Smooth muscle cell of the brain vasculature (primary cell): ENCODE results near the gene THUMPD3.

Source experiments
- DNase-seq: peaks from one replicate; pipeline ENCODE4 v3.0.0-alpha.2; 2012; ENCODE audit warnings: low read depth, low spot score

Gene THUMPD3

DNA sequence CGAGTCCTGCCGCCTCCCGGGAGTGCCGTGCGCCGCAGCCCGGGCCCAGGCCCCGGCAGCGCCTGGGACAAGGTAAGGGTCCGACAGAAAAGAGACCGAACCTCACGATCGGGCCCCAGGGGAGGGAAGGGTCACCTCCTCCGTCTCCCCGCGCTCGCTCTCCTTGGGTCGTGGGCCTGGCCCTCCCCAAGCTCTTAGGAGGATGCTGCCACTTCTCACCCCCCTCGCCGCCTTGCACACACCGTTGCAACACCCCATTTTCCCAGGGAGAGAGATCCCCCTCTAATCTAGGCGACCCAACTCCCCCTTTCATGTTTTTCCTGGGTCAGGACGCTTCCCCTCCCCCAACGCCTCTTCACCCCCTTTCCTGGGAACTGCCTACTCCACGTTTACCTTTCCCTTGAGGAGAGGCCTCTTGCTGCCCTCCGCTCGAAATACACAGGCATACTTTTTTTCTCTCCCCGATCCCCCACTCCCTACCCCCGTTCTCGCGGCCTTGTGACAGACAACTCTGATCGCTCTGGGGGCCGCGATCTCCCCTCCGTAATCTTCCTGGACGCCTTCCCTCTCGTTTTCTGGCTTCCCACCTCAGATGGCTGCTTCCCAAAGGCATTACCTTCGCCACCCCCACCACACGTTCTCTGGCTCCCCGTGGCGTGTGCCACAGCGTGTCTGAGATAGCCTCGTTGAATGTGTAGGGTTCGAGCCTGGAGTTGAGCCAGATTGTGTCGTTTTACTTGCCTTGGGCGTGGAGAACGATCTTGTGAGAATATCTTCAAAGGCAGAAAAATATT lies 35.2 kb downstream of the THUMPD3 start:
- DNase-seq = no peak

DNA sequence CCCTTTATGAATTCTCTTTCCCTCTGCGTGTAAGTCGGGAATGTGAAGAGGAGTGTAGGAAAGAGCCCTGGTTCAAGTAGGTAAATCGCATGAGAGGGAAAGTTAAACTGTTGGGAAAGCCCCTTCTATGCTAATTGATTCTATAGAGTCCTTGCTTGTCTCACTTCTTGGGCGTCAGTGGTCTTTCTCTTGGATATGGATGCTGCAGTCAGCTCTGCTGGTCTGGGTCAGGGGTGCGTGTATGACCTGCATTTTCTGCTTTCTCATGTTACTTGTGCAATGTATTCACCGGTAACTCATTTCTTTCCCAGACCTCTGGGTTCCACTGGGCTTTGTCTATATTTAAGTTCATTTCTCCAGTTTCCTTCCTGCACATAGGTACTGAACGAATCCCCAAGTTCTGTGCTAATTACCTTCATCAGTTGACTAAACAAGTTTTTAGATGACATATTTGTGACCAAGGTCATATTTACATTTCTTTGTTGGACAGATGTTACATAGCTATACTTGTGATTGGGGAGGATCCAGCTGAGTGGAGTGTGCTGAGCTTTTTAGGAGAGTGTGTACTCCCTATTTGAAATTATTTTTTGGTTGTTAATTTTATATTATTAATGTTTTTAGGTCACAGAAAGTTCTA lies 36.0 kb downstream of the THUMPD3 start:
- DNase-seq = no peak

DNA sequence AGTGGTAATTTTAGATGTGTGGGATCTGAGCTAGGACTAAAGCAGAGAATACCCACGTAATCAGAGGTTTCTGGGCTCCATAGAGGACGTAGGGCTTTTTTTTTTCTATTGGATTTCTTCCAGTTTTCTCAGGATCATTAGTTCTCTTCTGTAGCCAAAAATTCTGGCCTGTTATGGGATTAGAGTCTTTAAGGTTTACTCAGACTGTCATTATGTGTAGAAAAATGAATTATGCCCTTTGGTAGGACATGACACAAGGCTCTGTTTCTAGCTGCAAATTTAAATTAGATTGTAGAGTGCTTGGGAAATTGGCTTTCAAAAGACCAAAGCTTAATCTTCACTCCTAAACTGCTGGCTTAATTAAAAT lies 36.5 kb downstream of the THUMPD3 start:
- DNase-seq = no peak

DNA sequence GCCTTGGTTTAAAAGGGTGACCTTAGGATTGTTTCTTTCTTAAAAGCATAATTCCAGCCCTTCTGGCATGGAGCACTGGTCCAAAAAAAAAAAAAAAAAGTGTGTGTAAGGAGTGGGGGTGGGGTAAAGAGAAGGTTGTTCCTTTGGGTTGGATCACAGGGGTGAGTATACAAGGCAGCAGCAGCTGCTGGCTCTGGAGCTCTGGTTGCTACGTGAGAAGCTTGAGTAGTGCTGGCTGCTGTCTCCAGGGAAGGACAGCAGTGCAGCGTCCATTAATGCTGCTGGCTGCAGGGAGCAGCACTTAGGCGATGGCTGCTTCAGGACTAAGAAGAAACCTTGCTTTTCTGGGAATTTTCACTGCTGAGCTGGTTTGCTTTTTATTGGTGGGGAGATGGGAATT lies 36.9 kb downstream of the THUMPD3 start:
- DNase-seq = peak; percentile 82

DNA sequence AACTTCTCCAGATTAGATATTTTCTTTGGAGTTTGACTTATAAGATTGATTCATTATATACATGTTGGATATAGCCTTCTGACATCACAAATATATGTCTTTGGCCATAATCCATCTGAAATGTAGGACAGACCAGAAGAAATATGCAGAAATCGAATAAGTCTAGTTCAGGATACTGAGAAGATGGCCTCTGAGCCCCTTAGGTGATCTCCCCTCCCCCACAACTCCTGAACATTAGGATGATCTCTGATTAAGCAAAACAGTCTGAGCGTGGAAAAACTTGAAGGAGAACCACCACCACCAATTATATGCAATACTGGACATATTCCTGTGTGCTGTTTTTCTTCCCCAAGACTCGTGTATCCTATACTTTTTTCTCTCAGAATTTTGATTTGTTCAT lies 37.8 kb downstream of the THUMPD3 start:
- DNase-seq = no peak

DNA sequence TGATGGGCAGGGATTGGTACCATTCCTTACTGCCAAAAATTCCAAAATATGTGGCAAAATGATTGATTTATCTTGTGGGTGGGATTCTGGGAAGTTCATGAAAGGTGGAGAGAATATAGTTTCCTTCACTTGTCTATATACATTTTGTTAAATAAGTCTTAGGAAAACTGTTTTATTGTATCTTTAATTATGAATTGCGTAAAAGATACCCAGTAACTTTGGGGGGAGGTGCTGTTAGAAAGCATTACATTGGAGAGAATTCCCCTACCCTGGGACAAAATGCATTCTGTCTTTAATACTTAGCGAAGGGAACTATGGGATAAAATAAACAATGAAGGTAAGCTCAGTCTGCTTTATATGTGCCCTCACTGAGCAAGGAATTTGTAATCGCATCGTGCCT lies 39.1 kb downstream of the THUMPD3 start:
- no peak for DNase-seq

DNA sequence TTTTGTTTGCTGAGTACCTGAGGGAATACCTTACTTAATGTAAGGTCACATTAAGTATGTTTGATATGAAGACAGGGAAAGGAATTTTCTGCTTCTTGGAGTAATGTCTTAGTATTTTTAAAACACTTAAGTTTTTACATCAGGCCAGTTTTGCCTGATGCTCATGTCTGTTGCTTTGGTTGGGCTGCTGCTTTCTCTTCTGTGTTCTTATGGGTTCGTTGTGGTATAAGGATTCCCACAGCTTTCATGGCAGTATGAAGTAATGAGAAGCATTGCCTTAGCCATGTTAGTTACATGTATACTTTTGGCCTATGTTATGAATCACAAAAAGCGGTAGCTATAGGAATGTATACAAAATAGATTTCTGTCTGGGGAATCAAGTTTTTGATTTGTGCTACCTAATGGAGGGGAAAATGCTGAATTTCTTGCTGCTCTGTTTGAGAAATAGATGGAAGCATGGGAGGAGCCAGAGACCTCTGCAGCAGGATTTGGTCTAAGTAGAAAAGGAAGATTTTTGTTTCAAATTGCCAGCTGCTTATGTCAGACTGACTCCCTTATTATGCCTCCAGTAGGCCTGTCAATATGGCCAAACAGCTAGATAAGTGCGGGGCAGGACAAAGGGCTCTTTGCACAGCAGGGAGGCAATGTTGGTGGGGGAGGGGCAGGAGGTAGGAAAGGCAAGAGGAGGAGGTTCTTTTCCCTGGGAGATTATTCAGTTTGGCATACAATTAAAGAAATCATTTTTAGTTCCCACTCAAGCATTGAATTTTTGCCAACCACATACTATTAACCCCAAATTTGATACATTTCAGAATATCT lies 39.8 kb downstream of the THUMPD3 start:
- DNase-seq = no peak

DNA sequence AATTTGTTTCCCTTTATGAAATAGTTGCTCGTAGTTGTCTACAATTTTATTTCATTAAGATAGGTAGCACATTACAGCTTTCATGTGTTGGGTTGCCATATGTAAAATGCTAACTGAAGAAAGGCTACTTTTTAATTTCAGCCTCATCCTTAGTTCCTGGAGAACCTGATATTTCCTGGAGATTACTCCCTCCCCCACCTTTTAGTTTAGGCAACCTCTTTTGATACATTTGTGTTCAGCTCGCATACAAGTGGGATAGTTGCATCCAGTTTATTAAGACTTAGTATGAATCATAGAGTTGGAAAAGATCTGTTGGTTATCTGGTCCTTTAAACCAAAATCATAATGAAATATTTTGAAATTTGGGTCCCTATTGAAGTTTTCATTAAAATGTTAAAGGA lies 40.6 kb downstream of the THUMPD3 start:
- DNase-seq = no peak

DNA sequence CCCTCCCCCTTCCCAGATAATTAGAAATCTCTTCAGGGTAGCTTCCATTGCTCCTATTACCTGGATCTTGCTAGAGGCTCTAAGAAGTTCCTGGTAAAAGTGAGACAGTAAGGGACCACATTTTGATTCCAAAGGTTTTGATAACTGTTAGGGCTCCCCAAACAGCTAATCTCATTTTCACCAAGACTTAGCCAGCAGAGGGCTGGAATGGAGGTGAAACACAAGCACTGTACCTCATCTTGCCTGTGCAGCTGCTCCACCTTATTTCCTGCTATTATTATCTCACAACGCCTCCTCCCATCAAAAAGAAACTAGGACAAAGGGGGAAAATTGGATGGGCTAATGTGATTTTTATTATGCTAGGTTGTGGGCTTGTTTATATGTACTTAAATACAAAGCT lies 41.8 kb downstream of the THUMPD3 start:
- DNase-seq = no peak

DNA sequence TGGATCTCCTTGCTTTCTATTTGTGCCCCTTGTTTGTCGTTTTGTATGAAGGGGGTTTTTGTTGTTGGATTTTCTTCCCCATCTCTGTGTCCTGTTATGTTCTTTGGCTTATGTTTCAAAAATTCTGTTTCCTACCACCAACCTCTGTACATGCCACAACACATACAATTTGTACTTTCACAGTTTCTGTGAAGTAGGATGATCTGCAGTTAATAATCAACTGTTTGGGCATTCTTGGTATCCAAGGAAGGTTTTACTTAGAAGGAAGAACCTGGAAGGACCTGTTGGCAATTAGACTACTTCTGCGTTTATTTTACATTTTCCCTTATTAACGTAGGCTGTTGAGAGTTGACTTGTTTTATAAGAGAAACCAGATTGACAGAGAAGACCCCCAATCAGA lies 42.9 kb downstream of the THUMPD3 start:
- DNase-seq = no peak

DNA sequence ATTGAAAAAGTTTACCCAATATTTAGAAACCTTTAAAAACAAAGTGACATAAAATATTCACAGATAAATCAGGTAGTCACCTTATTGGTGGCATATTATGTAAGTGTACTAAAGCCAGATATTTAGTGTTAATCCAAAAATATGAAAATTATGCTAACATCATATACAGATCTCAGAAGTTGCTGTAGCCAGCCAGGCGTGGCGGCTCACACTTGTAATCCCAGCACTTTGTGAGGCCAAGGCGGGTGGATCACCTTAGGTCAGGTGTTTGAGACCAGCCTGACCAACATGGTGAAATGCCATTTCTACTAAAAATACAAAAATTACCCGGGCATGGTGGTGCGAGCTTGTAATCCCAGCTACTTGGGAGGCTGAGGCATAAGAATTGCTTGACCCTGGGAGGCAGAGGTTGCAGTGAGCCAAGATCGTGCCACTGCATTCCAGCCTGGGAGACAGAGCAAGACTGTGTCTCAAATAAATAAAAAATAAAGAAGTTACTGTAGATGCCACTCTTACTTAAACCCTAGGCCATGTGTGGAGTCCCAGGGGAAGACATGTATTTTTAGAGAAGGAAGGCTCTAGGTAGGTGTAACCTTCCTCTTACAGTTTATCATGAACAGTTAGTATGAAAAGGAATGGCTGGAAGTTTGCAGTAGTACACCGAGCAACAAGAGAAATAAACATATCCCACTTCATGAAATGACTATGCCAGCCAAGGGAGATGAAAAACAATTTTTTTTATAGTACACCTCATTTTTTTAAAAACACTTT lies 44.2 kb downstream of the THUMPD3 start:
- no peak for DNase-seq

DNA sequence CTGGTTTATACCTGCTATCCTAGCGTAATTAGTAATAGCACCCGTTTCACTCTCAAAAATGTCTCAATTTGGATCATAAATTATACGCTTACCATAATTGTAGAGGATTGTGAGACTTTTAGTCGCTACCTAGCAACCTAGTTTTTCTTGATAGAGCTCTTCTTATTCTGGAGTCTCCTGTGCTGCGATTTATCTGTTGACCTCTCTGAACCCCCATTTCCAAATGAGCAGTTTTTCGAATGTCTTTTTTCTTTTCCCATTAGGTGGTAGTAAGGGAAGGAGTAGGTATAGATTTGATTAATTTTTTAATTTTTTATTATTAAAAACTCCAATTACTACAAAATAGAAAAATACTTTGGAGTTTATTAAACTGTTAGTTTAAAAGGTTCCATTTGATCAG lies 45.2 kb downstream of the THUMPD3 start:
- DNase-seq = no peak

DNA sequence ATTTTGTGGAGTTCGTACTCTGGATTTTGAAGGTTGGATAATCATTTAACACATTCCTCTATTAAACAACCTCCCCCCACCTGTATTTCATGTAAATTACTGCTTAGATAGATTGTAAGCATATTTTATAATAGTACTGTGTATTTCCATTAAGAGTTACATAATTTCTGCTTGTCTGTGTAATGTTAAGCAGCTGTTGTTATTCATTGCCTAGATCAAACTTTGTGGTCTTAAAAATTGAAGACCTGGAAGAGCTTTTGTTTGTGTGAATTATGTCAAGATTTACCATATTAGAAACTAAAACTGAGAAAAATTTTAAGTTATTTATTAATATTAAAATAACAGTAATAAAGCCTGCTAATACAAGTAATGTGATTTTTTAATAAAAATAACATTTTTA lies 45.7 kb downstream of the THUMPD3 start:
- DNase-seq = no peak

DNA sequence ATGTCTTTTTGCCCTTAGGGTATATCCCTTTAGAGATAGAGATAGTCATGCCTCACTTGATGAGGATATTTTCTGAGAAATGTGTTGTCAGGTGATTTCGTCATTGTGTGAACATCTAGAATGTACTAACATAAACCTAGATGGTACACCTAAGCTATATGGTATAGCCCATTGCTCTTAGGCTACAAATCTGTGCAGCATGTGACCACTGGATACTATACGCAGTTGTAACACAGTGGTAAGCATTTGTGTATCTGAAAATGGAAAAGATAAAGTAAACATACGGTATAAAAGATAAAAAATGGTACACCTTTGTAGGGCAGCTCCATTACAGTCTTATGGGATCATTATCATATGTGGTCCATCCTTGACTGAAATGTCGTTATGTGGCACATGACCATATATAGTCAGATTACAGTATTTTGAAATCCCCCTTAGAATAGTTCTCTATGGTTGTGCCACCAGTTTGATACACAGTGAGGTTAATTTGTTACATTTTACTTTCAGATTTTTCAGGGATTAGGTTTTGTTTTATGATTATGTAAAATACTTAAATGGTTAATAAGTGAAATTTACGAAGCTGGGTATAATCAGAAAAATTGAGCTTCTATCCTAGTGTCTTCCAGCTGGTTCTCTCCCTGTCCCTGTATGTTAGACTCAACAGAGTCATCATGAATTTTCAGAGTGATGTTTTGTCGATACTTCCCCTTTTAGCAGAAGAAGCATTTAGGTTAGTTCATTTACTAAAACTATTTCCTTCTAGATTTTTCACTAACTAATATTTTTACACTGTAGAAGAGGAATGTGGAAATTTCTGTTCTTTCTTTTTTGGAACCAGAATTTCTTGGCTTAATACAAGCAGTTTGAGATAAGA lies 47.4 kb downstream of the THUMPD3 start:
- no peak for DNase-seq

DNA sequence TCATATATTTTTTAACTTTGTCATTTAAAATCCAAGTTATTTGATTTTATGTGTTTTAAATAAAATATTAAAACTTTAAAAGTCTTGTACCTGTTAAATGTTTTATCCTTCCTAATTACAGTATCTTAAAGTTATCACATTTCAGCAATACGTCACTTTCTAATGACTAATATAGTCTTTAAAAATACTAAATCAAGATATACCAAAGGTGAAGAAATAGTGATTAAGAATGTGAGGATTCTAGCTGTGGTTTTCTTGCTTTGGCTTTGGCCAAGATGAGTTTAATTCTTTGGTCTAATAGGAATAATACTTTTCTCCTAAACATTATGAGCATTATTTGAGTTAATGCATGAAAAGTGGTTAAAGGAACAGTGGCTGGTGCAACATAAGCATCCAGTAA lies 48.4 kb downstream of the THUMPD3 start:
- no peak for DNase-seq

DNA sequence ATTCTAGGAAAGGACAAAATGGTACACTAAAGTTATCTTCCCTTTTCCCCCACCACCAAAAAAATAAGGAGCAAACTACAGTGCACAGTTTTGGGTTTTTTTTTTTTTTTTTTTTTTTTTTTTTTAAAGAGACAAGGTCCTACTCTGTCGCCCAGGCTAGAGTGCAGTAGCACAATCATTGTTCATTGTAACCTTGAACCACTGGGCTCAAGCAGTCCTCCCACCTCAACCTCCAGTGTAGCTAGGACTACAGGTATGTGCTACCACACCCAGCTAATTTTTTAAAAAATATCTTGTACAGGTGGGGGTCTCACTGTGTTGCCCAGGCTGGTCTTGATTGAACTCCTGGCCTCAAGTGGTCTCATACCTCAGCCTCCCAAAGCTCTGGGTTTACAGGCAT lies 49.4 kb downstream of the THUMPD3 start:
- no peak for DNase-seq

DNA sequence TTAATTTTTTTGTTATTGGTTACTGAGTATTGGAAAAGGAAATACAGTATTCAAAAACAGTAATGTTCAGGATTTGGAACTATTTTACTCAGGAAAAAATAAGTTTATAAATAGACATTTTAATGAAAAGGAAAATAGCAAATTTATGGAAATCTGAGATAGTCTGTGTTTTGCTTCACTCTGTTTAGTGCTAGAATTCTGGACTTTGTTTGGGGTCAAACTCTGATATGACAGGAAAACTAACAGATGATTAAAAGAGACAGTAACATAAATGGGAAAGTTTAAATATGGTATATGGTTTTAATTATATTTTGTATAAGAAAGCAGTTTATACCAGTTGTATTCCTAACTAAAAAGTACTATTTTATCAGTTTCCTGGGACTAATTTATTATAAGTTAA lies 52.0 kb downstream of the THUMPD3 start:
- DNase-seq = no peak

DNA sequence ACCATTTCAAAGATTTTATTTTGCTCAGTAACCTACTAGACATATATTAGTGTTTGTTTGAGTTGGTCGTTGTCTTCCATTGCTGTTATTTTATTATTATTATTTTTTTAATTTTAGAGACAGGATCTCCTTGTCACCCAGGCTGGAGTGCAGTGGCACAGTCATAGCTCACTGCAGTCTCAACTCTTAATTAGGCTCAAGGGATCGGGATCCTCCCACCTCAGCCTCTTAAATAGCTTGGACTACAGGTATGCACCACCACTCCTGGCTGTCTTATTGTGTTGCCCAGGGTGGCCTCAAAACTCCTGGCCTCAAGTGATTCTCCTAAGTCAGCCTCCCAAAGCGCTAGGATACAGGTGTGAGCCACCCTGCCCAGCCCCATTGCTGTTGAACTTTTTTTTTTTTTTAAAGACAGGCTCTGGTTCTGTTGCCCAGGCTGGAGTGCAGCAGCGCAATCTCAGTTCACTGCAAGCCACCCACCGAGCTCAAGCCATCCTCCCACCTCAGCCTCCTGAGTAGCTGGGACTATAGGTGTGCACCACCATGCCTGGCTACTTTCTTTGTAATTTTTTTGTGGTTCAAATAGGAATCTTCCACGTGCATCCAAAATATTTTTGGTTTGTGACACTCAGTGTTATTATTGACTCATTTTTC lies 52.8 kb downstream of the THUMPD3 start:
- DNase-seq = no peak

DNA sequence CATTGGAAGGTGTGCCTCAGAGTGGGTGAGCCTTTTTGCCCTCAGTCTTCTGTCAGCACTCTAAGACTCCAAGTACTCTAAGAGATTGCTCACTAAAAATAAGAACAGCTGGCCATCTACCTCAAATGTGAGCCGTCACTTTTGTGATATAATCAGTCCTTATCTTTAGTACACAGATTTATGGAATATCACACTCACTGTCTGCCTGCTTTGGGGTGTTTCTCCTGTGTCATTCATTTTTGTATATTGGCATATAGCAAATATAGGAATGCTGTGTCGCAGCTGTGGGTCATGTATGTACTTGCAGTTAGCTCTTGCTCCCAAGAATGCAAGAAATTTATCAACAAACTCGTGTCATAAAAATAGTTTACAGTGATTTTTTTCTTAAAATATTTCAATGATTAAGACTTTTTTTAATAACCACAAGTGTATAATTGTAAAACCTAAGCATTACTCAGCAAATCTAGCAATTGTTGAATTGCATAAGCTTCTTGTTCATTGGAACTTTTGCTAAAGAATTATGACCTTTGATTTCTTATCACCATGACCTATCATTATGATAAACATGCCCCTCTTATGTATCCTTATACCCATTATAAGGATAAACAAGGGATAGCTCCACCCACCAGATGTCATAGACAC lies 53.4 kb downstream of the THUMPD3 start:
- no peak for DNase-seq
